ENCODE data around the gene PHF12.
"Not testable (repeated sequence)": the region's sequence is repeated elsewhere in the genome, so short reads cannot be mapped to it uniquely, and the experiment has no call there.

PHF12 gene

DNA sequence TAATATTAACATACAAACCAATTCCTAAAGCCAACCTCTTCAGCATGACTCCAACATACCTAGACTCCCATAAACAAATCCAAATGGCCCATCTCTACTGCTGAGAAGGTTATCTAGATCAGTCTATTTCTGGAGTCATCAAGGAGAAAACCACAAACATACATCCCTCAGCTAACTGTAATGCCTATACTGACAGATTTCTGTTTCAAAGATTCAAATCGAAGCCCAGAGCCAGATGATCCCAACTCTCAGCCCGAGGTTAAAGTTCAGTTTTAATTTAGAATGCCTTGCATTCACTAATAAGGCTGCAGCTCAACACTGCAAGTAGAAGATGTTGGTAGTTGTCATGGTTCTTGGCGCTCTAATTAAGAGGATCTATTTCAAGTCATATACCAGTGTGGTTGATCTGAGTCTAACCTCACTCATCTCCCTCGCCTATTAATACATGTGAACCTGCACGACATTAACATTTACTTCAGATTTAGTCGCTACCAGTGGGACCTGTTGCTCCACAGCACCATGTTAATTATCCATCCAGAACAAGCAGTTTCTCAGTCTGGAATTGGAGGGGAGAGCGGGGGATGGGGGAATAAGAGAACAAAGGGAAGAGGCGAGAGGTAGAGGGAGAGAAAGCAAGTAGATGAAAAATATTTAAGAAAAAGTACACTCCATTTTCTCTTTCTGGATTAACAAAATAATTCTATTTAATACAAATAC is 15.4 kb downstream of the PHF12 start:
- DNase-seq (ENCODE audit: low read depth, low spot score), result no peak

DNA sequence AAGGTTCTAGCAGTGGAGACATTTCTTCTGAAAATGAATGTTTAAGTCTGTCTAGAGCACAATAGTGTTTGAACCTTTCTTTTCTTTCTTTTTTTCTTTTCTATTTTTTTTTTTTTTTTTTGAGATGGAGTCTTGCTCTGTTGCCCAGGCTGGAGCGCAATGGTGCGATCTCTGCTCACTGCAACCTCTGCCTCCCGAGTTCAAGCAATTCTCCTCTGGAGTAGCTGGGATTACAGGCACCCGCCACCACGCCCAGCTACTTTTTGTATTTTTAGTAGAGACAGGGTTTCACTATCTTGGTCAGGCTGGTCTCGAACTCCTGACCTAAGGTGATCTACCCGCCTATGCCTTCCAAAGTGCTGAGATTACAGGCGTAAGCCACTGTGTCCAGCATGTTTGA is 16.8 kb downstream of the PHF12 start:
- not testable (repeated sequence) for DNase-seq (ENCODE audit: low read depth, low spot score)

DNA sequence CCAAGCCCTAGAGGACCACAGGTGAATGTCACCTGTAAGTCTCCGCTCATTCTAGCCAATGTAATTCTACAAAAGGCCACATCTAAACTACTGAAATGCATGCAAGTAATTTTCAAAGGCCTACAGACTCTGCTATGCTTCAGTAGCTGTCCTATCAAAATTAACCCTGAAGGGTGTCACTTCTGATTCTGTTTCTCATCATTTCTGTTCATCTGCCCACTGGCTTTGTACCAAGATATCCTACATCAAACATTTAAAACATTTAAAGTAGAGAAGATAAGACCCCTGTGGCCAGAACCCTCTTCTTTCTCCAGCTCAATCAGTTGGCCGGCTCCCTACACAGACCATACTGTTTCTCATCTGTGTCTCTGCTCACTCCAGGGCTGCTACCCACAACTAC is 21.5 kb downstream of the PHF12 start:
- no peak for DNase-seq (ENCODE audit: low read depth, low spot score)

DNA sequence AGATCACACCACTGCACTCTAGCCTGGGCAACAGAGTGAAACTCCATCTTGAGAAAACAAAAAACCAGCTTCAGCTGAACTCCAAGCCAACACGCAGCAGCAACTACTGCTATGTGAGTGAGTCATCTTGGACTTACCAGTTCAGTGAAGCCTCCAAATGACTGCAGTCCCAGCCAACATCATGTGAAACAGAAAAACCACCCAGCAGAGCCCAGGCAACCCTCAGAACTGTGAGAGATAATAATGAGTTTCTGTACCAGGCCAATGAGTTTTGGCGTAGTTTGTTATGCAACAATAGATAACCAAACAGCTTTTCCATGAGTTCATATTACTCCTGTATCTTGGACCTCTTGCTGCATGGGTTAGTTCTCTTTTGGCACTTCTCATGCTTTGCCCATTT is 23.3 kb downstream of the PHF12 start:
- DNase-seq (ENCODE audit: low read depth, low spot score), result no peak

DNA sequence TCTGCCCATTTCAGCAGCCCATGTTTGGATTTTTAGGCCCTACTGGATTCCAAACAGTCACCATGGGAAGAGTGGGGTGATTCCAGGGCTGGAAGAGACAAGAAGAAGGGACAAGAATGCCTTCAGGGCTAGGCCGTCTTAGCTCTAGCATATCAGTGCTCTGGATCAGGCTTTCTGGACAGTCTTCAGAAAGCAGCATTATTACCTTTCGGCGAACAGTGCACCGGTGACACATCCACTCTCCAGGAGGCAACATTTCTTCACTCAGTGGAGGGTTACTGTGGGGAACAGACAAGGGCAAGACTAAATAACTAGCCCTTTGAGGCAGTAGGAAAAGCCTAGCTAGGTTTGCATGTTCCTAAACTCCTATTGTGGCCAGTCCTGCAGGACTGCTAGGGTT is 24.5 kb downstream of the PHF12 start:
- no peak for DNase-seq (ENCODE audit: low read depth, low spot score)

DNA sequence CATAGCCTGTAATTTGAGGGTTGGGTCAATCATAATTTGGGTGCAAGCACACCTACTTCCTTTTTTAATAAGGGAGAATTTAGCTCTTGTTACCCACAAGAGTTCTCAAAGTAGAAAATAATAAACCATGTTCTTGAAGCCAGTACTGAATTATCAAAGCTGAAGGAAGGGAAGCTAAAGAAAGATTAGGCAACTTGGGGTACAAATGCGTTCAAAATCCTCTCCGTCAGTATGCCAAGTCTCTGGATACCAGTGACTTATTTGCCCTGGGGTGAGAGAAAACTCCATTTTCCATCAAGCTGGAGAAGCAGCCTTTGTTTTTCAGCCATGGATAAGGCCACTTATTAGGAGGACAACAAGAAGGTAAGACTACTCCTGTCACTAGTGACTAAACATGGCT is 25.0 kb downstream of the PHF12 start:
- no peak for DNase-seq (ENCODE audit: low read depth, low spot score)

DNA sequence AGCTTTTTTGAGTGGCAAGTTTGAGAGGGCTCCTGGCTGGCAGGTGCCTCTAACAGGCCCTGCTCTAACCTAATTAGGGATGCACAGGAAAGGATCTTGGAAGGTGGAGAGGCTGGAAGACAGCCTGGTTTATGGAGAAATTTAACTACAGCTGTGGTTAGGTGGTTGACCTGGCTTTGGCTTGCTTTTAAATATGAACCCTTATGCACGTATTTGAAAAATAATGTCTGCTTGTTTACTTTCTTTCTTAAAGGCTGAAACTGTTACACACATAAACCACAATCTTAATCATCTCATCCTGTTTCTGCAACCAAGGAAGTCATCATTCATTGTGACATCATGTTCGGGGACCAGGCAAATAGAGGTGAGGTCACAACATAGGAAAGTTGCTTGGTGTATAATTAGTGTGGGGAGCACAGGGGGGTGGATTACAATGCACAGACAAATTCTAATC is 25.4 kb downstream of the PHF12 start:
- DNase-seq (ENCODE audit: low read depth, low spot score), result no peak

DNA sequence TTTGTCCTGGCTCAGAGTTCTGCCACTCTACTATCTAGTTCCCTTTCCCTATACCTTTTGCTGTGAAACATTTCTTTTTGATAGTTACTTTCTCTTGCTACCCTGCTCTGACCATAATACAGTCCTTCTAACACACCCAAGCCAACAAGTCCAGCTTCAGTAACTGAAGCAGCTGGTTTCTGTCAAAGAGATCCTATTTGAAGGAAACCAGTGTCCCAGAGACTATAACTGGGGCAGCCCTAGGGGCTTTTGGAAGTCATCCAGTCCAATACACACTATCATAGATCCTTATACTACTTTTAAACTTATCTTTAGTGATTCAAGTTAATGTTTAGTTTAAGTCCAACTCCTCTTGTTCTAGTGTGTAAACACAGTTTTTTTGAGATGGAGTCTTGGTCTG is 31.1 kb downstream of the PHF12 start:
- DNase-seq (ENCODE audit: low read depth, low spot score), result no peak

DNA sequence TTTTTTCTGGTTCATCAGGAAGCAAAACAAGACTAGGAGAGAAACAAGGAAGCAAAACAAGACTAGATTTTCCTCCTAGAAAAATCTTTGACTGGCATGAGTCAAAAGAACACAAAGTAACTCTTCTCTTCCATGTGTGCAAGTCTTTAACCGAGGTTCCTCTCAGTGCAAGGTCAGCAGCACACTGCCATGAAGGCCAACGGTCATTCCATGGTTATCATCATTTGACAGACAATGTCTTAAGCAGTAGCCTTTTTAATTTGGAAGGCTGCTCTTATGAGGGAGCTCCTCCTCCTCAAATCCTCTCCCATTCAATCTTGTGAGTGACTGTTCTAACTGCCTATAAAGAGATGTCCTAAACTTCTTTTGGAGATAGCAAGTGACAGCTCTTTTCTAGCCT is 33.0 kb downstream of the PHF12 start:
- no peak for DNase-seq (ENCODE audit: low read depth, low spot score)

DNA sequence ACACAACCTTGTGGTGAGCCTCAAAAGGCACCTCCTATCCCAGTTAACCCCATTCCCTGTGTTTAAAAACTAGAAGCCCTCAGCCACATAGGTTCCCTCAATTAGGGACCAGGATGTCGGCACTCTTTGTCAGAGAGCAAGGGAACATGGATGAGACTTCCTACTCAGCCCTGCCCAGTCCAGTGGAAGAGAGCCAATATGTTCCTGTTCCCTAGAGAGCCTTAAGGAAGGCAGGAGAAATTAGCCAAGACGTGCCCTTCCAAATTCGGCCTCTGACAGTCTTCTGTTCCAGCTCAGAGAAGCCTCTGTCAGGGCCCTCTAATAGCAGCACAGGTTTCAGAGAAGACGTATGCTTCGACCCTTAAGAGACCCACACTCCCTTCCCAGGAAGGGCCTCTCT is 33.9 kb downstream of the PHF12 start:
- DNase-seq (ENCODE audit: low read depth, low spot score), result no peak

DNA sequence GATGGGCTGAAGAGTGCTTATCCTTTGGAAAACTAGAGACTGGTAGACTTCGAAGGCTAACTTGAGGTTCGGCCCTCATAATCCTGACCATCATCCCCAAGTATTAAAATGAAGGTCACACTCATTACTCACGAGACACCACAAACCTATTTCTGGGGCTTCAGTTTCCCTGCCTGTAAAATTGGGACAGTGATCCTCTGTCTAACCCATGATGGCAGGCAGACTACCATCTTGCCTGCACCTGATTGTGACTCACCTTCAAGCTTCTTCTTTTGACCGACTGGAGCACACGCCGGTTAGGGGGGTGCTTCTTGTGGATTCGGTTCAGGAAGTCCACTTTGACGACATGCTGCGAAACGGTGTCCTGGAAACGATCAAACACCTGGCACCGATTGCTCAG is 34.3 kb downstream of the PHF12 start:
- DNase-seq (ENCODE audit: low read depth, low spot score), result no peak

DNA sequence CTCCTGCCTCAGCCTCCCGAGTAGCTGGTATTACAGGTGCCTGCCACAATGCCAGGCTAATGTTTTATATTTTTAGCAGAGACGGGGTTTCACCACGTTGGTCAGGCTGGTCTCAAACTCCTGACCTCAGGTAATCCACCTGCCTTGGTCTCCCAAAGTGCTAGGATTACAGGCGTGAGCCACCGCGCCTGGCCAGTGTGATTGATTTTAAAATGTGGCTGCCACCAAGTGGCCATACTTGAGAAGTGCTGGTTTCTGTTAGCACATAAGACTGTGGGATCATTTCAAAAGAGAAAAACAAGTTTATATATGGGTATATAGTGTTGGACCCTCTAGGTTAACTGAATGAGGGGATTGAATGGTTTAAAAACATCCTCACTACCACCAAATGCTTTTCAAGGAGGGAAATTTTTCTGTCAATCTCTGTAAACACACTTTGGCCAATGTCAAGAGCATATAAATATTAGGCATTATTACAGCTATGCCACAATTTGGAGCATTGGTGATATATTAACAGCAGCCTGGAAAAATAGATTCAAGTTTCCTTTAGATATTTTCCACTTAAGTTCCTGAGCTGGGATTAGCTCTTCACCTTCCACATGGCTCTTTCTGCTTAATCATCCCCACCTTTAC is 34.9 kb downstream of the PHF12 start:
- no peak for DNase-seq (ENCODE audit: low read depth, low spot score)

DNA sequence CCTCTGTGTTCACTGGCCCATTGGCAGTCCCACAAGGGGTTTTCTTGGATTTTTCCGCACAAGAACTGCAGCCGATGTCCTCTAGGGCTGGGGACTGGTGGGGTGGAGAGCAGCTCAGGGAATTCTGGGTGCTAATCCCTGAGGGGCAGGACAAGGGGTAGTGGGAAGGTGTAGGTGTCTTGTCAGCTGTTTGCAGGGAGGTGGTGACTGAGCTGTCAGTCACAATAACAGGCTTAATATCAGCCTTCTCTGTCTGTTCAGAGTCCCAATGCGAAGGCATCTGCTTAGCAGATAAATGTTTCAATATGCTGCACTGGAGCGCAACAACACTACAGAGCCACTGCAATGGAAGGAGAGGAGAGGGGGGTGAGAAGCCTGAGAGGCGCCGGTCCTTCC is 38.4 kb downstream of the PHF12 start:
- DNase-seq (ENCODE audit: low read depth, low spot score), result no peak

DNA sequence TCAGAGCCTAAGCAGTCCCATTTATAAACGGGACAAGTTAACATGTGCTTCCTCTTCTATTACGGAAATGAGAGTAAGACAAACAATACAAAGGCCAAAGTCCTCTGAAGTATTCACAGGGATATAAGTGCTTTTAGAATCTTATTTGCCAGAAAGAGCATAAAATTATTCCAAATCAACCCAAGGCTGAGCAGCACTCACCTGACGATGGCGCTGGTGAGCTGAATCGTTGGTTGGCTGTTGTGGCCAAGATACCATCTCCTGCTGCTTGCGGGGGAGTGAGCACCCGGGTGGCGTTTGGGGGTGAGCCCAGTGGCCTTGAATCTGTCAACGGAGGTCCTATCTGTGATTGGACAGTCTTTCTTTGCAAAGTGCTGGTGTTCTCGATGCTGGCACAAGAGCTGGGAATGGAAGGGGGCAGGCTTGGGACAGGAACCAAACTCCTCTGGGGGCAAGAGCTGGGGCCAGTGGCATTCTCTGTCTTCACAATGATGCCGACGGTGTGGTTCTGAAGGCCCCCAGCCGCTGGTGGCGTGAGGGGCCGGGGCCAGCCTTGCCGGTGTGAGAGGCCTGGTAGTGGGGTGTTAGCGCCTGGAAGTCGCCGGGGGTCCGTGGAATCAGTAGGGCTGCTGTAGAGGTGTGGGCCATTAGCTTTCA is 38.9 kb downstream of the PHF12 start:
- DNase-seq (ENCODE audit: low read depth, low spot score), result no peak

DNA sequence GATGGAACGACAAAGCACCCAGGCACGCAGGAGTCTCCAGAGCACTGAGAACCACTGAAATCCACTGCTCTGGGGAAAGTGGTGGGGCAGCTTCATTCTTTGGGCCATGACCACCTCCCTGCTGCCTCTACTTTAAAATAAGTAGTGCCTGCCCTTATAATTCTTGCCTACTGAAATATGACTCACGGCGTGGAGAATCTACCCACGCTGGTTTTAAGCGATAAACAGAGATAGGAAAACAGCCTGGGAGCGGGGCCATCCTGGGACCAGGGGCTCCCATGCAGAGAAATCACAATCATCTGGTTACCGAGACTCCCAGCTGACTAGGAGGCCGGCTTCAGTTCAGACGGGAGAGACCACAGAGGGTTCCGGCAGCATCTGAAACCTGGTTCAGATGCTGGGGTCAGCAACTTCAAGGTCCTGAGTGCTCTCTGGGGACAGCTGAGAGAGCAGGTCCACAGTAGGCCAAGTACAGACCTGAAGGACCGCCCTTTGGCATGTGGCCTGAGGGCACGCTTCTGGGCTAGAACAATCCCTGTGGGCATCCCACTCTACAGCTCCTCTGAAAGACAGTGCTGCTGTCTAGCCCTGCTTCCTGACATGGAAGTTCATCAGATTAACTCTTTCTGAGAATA is 39.8 kb downstream of the PHF12 start:
- DNase-seq (ENCODE audit: low read depth, low spot score), result no peak

DNA sequence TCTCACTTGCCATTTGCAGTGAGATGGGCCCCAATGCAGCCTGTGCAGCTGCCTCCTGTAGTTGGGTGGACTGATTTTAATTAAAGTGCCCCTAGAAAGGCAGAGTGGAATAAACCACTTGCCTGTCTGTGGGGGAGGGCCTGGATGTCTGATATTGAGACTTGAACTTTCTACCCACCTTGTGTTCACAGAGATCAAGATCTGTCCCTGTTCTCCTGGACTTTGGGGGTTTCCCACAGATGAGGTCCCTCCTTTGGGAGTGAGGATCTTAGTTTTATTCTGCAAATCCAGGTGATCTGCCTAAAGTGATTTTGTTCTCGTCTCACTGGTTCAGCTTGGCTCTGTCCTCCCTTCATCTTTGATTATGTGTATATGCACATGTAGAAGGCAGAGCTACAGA is 40.8 kb downstream of the PHF12 start:
- DNase-seq (ENCODE audit: low read depth, low spot score), result no peak

DNA sequence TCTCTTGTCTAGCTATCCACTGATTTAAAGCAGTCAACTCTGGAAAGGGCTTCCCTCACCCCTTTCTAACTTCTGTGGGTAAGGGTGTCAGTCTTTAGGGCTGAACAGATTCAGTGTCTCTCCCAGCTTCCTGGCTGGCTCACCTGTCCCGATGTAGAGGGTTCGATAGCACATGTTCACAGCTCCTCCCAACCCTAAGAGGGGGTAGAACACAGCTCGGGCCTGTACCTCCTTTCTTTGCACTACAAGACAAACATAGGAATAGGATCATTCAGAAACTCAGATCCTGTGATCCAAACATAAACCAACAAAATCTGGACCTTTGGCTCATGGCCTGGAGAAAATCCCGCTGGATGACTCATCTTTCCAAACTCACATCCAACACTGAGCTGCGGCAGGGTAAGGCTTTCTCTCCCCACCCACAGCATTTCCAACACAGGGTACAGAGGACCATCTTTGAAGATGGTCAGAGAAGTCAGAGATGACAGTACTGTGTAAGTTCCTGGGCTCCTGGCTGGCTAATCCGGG is 42.6 kb downstream of the PHF12 start:
- no peak for DNase-seq (ENCODE audit: low read depth, low spot score)

DNA sequence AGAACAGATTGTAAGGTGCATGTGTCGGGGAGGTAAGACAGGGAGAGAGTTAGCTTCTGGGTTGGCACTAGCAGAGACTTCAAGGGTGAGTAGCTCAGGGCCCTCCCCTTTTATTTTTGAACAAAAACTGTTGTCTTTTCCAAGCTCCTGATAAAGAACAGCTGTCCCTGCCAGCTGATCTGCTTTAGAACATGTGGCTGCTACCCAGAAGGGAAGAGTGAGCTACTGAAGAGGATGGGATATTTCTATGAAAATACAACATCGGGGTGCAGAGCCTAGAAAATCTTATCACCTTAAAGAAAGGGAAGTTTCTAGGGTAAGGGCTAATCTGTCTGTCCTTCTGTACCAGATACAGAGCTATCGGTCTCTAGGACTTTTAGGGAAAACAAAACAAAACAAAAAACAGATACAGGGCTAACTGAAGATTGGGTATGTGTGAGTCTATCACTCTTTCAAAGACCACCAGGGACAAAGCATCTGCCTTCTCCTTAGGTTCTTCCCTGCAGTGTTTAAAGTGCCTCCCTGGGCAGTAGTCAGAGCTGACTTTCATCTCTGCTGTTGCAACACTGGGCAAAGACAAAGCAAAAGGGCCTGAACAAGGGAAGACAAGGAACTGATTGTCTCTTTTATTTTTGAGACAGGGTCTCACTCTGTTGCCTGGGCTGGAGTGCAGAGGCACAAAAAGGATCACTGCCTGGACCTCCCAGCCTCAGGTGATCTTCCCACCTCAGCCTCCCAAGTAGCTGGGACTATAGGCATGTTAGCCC is 43.4 kb downstream of the PHF12 start:
- no peak for DNase-seq (ENCODE audit: low read depth, low spot score)

DNA sequence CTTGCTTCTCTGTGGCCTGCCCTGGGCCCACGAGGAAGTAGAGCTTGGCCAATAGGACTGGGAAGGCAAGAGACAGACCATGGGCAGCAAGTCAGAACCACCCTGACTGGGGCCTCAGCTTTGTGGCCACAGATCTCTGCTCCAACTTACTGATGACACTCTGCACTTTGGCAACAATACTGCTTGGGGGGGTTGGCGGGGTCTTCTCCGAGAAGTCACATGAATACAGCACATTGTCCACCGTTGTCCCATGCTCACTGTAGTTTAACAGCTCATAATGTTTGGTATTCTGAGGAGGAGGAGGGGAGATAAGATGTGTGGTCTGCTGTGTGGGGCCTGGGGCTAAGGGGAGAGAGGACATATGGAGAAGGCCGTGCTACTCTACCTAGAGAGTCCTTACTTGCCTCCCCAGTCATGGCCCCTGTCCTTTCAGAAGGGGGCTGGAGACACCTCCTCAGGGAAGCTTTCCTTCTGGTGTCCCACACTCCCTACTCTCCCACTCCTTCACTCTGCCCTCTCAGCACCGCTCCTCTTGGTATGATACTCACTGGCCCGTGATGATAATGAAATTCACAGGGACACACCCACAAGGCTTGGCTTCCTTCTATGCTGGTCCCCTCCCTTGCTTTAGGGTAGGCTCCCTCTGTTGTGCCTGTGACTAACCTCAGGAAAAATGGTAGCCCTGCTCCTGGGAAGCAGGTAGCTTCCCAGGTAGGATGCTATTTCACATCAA is 44.4 kb downstream of the PHF12 start:
- DNase-seq (ENCODE audit: low read depth, low spot score), result no peak

DNA sequence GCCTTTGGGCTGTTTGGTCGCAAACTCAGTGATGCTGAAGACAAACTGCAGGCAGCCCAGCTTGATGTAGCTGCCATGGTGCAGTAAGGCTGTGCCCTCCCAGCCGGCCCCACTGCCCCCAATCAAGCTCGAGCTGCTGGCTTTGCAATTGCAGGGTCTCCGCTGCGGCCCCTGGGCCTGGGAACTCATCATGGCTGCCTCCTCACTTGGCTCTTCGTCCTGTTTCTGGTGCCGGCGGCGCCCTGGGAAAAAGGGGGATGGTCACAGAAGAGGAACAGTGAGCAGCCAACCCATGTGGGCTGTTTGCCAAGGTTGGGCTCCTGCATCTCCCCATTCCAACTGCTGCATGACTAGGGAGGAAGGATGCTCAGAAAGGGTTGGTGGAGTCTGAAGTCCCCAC is 45.0 kb downstream of the PHF12 start:
- DNase-seq (ENCODE audit: low read depth, low spot score), result no peak

DNA sequence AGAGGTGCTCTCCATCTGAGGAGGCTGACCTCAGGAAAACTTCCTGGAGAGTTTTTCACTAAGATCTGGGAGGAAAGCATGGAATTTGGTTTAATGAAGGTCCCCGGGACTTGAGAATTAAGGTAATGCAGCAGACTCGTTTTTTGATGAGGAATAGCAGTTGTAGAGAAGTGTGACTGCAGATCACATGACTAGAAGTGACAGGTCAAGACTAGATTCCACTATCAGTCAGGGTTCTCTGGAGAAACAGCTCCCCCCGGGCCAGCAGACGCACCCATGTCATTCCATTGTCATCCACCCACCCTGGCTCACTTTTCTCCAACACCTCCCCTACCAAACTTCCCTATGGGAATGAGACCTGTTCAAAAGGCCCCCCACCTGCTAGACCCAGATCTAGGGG is 46.5 kb downstream of the PHF12 start:
- no peak for DNase-seq (ENCODE audit: low read depth, low spot score)

Measured in activated naive CD8-positive, alpha-beta T cell treated with anti-CD3 and anti-CD28 coated beads, Interleukin-2, amount 50 U/mL, for 16 hours (primary cell).